ENCODE data around the gene PLAAT2.
A peak's percentile ranks its signal among the peaks of the same experiment; 100 is the strongest.
"Not testable (repeated sequence)": the region's sequence is repeated elsewhere in the genome, so short reads cannot be mapped to it uniquely, and the experiment has no call there.

Gene PLAAT2

DNA sequence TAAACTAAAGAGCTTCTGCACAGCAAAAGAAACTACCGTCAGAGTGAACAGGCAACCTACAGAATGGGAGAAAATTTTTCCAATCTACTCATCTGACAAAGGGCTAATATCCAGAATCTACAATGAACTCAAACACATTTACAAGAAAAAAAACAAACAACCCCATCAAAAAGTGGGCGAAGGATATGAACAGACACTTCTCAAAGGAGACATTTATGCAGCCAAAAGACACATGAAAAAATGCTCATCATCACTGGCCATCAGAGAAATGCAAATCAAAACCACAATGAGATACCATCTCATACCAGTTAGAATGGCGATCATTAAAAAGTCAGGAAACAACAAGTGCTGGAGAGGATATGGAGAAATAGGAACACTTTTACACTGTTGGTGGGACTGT lies 15.7 kb upstream of the PLAAT2 start:
- not testable (repeated sequence) for DNase-seq (ENCODE audit: low read depth)

DNA sequence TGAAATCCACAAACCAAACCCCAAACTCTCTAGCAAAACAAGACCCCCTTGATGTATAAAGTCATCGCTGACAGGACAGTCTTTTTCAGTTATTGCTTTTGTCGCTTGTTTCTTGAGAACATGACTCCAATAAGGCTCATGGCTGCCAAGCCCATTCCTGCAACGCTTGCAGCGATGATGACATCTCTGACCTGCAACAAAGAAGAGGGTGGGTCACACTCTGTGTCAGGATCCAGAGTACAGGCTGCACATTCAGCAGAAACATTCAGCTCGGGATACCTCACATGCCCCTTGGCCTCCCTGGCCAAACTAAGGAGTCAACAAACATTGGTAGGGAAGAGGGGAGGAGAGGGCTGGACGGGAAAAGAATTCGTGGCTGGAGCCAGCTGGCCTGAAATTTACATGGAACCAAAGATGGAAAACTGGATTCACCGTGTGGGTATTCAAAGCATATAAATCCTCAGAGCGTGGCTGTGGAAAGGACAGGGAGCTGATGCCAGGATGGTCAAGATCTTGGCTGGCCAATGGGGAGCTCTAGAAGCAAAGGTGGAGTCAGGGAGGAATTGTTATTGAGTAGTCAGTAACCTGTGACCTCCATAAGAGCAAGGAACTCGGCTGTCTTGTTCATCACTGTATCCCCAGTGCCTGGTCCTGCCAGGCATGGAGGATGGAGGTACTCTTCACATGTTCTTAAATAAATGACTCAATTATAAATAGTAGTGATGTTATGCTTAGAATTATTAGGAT lies 11.8 kb upstream of the PLAAT2 start:
- peak; percentile 17 for DNase-seq (ENCODE audit: low read depth)

DNA sequence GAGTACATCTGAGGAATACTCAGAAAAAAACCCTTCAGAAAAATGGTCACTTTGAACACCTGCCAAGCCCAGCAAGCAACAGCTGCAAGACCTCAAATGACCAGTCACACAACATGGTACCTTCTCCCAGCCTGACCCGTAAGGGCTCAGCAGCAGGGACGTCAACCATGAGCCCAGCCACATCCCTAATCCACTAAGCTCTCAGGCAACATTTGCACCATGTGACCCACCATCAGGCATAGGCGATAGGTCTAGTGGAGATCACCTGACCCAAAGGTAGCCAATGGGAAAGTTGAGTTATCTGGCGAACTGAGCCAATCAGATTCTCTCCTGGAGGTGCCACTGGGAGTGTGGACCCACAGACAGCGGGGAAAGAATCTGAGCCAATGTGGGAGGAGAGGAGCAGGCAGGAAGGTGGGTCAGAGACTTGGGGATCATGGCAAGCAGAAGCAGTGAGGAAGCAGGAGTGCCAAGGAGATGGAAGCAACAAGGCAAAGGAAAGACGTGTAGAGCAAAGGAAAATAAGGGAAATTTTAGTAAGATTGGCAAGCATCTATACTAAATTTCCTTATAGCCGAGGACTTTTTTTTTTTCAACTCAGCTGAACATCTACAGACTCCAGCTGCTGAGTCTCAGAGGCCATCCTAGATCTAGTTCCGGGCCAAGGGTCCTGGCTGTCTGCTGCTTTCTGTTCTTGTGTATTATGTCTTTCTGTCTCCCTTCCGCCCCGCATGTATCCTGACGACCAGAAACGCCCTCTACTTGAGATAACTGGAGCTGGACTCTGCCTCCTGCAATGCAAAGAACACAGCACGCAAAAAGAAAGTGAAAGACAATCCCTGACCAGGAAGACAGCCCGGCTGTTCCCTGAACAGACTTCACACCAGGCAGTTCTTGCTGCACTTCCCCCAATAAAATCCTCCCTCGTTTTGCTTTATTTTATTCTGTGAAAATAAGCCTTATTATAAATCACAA lies 11.0 kb upstream of the PLAAT2 start:
- peak; percentile 65 for DNase-seq (ENCODE audit: low read depth)

DNA sequence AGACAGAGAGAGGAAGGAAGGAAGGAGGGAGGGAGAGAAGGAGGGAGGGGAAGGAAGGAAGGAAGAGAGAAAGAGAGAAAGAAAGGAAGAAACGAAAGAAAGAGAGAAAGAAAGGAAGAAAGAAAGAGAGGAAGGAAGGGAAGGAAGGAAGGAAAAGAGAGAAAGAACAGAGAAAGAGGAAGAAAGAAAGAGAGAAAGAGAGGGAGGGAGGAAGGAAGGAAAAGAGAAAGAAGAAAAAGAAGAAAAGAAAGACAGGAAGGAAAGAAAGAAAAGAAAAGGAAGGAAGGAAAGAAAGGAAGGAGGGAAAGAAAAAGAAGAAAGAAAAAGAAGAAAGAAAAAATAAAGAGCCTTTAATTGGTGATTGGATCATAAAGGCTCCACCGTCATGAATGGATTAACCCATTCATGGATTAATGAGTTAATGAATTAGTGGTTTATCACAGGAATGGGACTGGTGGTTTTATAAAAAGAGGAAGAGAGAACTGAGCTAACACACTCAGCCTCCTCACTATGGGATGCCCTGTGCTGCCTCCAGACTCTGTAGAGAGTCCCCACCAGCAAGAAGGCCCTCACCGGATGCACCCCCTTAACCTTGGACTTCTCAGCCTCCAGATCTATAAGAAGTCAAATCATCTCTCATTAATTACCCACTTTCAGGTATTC lies 9.0 kb upstream of the PLAAT2 start:
- DNase-seq (ENCODE audit: low read depth) = no peak

DNA sequence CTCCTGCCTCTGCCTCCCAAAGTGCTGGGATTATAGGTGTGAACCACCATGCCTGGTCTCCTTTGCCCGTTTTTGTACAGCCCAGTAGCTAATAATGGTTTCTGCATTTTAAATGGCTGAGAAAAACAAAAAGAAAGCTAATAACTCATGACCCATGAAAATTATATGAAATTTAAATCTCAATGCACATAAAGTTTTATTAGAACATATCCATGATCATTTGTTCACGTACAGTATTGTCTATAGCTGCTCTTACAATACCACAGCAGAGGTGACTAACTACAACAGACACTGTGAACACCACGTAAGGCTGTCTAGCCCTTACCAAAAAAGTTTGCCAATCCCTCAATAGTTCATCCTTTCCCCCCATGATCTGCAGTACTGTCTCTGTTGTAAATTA lies 6.4 kb upstream of the PLAAT2 start:
- DNase-seq (ENCODE audit: low read depth) = no peak

DNA sequence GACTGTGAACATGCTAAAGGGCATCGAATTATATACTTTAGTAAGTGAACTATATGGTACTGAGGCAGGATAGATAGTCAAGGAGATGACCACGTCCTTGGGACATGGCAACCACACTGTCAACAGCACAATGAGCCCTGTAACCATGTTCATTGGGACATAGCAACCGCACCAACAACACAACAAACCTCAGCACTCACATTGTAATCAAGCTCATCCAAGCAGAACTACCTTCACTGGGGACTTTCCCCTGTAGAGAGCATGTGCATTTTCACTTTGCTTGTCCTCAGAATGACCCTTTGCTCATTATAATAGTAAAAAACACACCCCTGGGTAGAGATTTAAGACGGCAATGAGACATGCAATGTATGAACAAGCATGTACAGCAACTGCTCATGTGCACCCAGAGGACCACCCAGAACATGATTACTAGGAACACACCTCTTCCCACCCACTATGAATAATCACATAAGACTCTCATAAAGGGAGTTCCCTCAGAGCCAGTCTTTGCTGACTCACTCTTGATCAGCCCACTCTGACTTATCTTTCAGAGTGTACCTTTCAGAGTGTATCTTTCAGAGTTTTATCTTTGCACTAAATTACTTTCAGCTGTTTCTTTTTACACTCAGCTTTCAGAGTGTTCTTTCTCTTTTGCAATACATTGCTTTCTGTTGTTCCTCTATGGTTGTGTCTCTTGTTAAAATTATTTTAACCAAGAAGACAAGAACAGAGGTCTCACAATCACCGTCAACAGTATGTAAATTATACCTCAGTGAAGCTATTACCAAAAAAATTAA lies 4.1 kb upstream of the PLAAT2 start:
- DNase-seq (ENCODE audit: low read depth) = peak; percentile 65

DNA sequence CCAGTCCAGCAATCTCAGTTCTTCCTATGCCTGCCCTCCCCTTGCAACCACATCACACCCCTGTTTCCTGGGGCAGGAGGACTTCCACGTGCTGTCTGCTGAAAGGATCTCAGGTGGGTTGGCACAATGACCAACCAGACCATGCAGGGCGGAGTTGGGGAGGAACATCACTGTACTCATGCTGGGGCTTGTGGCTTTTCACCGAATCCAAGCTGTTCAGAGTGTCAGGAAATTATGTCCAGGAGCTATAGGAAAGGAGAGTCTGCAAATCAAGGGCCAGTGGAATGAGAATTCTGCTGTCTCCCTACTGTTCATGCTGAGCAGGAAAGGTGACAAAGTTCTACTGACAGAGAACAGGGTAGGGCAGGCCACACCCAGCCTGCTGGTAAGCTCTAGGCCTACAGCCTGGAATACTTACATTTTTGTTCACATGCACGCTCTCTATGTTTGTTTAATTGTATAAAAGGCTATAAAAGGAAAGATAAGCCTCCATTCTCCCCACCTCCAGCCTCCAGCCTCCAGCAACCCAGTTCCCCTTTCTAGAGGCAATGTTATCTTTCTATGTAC lies 1.7 kb upstream of the PLAAT2 start:
- no peak for DNase-seq (ENCODE audit: low read depth)

DNA sequence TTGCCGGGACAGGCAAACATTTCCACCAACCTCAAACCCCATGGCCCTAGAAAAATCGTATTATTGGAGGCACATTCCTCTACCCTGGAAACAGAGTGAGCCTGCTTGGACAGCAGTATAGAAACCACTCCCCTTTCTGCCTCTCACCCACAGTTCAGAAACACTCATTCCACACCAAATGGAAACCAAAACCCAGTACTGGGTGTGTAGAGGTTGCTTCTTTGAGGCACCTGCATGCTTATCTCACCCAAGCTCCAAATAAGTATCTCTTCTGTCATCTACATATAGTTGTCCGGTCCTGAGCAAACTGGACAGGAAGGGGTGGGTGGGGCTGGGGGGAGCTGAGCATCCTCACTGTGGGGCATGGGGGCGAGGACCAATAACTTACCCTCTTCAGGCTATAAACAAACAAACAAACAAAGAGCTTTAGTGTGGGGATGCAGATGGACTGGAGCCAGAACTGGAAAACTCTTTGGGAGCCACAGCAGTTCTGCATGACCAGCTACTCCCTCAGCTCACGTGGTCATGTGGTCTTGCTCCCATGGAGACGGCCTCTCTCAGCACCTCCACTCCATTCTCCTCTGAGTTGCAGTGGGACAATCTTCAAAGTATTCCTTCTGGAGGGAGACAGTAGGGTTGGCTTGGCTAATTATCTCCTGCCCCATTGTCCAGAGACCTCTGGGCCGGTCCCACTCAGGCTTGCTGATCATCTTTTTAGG lies 1.0 kb upstream of the PLAAT2 start:
- no peak for DNase-seq (ENCODE audit: low read depth)

DNA sequence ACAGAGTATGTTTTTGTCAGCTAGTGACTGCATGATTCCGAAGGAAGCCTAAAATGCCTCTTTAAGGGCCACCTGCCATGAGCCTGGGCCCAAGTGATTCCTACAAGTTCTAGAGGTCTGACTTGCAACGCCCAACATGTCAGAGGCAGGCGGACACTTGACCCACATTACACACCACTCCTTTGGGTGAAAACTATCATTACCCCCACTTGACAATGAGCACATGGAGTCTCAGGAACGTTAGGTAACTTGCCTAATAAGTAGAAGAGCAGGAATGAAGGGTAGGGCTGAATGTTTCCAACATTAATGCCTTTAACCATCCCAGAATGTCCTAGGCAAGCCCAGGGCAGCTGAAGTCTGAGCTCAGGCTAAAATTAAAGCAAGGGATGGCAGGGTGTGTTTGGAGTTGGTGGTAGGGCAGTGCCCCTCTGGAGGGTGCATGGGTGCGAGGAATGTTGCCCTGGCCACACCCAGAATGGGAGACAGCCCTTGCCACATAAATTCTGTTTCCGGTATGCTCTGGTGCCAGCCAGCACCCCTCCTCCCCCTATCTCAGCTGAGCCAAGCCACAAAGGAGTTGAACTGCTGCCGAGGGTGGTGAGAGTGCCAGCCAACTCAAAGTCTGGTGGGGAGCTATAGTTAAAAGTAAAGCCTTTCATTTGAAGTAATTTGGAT lies 2.5 kb downstream of the PLAAT2 start:
- DNase-seq (ENCODE audit: low read depth) = no peak

DNA sequence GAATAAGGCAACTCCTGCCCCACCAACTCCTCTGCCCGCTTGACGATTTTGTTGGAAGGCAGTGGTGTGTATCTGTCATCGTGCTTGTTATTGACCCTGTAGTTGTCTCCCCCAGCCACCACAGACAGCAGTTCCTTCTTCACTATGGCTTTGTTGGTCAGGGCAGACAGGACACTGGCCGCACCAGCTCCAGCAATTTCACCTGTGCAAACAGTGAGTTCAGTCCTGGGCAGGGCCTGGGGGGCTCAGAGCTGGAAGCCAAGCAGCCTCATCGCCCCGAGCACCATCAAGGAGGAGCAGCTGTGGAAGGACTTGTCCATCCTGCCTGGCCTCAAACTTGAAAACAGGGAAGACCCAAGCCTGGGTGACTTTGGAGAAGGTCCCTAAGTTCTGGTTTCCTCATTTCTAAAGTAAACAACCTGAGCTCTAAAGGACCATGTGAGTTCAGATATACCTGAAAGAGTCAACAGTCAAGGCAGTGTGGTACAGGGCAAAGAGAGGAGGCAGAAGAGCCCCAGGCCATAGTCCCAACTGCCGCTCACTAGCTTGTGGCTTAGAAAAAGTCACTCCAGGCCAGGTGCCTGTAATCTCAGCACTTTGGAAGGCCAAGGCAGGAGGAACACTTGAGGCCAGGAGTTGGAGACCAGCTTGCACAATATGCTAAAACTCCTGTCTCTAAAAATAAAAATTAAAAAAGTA lies 4.6 kb downstream of the PLAAT2 start:
- no peak for DNase-seq (ENCODE audit: low read depth)

DNA sequence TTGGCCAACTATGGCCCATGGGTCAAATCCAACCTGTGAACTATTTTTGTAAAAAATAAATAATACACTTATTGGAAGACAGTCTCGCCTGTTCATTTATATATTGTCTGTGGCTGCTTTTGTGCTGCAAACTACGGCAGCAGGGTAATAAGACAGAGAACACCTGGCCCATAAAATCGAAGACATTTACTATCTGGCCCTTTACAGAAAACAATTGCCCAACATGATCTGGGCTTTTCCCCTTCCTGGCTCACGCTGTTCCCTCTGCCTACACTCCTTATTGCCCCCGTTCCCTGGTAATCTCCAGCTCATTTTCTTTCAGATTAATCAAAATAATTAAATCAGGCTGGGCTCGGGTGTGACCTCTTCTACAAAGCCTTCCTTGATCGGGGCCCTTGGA lies 5.6 kb downstream of the PLAAT2 start:
- no peak for DNase-seq (ENCODE audit: low read depth)

DNA sequence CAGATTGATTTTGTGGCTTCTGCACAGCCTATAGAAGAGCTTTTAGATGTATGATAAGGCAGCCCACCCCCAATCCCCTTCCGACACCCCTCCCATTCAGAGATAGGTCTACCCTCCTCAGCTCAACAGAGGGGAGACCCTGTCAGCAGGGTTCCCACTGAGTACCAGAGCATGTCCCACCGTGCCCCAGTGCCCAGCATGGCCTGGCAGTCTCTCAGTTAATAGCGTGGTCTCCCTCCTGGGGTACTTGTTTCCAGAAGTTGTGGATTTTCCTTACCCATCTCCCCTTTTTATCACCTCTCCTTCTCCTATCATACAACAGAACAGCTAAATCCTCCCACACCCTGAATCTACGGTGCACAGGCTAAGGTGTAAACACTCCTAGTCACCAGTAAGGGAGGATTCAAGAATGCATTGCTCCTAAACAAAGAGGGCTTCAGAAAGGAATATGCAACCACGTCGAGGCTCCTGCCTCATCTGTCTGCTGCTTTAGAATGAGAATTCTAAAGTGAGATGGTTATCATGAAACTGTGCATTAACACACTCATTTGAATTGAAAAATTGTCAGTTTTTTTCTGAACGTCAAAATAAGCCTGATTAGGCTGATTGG lies 6.7 kb downstream of the PLAAT2 start:
- DNase-seq (ENCODE audit: low read depth) = no peak

DNA sequence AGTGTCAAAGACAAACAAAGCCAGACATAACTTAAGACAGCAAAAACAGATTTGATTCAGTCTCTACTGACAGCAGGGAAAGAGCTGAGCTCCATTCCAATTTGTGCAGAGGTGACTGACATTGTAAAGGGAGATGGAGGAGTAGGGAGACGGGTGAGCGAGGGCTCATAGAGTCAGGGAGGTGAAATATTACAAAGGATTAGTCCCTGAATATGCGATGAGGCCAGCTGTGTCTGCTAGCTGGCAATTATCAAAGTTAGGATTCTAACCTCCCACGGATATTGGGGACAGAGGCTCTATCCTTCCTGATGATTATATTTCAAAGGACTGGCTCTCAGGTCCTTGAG lies 8.3 kb downstream of the PLAAT2 start:
- DNase-seq (ENCODE audit: low read depth) = no peak

DNA sequence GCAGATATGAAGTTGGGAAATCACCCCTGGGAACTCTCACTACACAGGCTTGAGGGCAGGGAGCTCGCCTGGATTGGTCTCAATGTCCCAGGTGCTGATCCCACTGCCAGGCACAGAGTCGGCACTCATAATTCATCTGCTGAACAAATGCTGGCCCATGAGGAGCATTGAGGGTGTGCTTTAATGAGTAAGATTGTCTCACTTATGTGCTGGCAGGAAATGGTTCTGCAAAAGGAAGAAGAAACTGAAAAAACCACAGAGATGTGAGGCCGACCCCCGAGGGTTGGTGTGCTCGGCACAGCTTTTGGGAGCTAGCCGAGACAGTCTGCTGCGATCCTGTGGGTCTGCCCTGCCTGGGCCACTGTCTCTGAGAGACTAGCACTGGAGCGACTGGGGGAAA lies 9.4 kb downstream of the PLAAT2 start:
- no peak for DNase-seq (ENCODE audit: low read depth)

DNA sequence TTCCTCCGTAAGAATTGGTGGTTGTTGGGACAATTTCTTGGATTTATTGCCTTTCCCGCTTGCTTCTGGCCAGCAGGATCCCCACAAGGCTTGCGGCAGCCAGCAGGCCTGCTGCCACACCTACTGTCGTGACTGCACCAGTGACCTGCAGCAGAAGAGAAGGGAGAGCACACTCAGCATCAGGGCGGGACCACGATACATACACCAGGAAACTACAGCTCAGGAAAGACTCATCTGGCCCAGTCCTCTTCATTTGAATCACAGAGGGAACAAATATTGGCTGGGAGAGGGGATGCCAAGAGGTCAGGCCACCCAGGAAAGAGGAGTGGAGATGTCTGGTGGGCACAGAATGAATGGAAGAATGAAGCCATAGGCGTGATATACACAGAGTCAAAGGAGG lies 10.3 kb downstream of the PLAAT2 start:
- no peak for DNase-seq (ENCODE audit: low read depth)

DNA sequence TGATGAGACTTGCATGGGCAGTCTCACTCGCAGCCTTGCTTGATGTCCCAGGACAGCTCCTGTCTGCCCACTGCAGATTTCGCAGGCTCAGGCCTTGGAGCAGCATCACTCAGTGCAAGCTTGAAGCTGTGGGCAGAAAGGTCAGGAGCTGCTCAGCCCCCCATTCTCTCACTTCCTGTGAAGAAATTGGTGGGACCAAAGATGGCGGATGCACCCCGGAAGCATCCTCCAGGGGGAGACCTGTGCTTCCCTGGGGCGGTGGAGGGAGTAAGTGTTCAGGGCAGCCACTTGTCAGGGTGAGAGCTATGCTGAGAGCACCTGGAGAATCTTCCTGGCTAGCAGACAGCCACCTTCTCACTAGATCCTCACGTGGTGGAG lies 11.3 kb downstream of the PLAAT2 start:
- no peak for DNase-seq (ENCODE audit: low read depth)

DNA sequence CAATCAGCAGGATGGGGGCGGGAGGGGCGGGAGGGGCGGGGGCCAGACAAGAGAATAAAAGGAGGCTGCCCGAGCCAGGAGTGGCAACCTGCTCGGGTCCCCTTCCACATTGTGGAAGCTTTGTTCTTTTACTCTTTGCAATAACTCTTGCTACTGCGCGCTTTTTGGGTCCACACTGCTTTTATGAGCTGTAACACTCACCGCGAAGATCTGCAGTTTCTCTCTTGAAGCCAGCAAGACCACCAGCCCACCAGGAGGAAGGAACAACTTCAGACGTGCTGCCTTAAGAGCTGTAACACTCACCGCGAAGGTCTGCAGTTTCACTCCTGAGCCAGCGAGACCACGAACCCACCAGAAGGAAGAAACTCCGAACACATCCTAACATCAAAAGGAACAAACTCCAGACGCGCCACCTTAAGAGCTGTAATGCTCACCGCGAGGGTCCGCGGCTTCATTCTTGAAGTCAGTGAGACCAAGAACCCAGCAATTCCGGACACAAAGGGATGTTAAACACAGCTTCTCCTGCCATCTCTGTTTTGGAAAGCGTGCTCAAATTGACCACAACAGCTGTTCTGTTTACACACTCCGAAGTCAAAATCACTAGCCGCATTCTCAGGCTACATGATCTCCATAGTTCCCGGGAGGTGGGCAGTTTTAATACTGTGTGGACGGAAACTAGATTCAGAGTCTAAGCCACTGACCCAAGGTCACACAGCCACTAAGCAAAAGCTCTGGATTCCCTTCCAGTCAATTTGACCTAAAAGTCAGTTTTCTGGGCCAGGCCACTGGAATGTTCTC lies 11.9 kb downstream of the PLAAT2 start:
- no peak for DNase-seq (ENCODE audit: low read depth)

DNA sequence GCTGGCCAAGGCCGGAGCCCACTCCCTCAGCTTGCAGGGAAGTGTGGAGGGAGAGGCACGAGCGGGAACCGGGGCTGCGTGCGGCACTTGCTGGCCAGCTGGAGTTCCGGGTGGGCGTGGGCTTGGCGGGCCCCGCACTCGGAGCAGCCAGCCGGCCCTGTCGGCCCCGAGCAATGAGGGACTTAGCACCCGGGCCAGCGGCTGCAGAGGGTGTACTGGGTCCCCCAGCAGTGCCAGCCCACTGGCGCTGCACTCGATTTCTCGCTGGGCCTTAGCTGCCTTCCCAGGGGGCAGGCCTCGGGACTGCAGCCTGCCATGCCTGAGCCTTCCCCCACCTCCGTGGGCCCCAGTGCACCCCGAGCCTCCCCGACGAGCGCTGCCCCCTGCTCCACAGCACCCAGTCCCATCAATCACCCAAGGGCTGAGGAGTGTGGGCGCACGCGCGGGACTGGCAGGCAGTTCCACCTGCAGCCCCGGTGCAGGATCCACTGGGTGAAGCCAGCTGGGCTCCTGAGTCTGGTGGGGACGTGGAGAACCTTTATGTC lies 13.0 kb downstream of the PLAAT2 start:
- not testable (repeated sequence) for DNase-seq (ENCODE audit: low read depth)

Measured in stromal cell of bone marrow (primary cell).